ENCODE measurements around the gene SLC37A4.

GRCh38 chr11:119029340-119030028, 1.2 kb downstream of the SLC37A4 start:
- no peak for TF ChIP-seq MYC (IDR thresholded peaks at IDR 0.05; ENCODE audit: borderline replicate concordance, low read length)
- TF ChIP-seq HDAC2 (IDR thresholded peaks at IDR 0.05) = no peak
- TF ChIP-seq CTCF (IDR thresholded peaks at IDR 0.05) = no peak
- TF ChIP-seq SREBF2 (IDR thresholded peaks at IDR 0.05) = no peak
- TF ChIP-seq SMC3 (IDR thresholded peaks at IDR 0.05) = no peak
- TF ChIP-seq CEBPB (IDR thresholded peaks at IDR 0.05) = no peak
- TF ChIP-seq, protein P1, sequence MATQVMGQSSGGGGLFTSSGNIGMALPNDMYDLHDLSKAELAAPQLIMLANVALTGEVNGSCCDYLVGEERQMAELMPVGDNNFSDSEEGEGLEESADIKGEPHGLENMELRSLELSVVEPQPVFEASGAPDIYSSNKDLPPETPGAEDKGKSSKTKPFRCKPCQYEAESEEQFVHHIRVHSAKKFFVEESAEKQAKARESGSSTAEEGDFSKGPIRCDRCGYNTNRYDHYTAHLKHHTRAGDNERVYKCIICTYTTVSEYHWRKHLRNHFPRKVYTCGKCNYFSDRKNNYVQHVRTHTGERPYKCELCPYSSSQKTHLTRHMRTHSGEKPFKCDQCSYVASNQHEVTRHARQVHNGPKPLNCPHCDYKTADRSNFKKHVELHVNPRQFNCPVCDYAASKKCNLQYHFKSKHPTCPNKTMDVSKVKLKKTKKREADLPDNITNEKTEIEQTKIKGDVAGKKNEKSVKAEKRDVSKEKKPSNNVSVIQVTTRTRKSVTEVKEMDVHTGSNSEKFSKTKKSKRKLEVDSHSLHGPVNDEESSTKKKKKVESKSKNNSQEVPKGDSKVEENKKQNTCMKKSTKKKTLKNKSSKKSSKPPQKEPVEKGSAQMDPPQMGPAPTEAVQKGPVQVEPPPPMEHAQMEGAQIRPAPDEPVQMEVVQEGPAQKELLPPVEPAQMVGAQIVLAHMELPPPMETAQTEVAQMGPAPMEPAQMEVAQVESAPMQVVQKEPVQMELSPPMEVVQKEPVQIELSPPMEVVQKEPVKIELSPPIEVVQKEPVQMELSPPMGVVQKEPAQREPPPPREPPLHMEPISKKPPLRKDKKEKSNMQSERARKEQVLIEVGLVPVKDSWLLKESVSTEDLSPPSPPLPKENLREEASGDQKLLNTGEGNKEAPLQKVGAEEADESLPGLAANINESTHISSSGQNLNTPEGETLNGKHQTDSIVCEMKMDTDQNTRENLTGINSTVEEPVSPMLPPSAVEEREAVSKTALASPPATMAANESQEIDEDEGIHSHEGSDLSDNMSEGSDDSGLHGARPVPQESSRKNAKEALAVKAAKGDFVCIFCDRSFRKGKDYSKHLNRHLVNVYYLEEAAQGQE (IDR thresholded peaks at IDR 0.05) = no peak
- TF ChIP-seq RAD21 (conservative IDR thresholded peaks at IDR 0.05 in 1 of 2, IDR thresholded peaks at IDR 0.05 in 1 of 2) = no peak

All from A549 (cell line).